MG63 (cell line): ENCODE results near the gene CCDC57. TPM values are rescaled to one million over a fixed set of nuclear protein-coding genes. Genes with fewer than 3 reads are reported as not detected.

Source experiments
- DNase-seq: peaks from one replicate; pipeline ENCODE4 v3.0.0-alpha.2; 2020
- H3K27me3 ChIP-seq: fragments of 250-450 bp; sonication (Bioruptor Pico); 2 replicates; pipeline ENCODE4 v1.5.1; 2020; ENCODE audit warnings: mild to moderate bottlenecking, moderate library complexity
- H3K36me3 ChIP-seq: fragments of 250-450 bp; sonication (Bioruptor Pico); 2 replicates; pipeline ENCODE4 v1.5.1; 2020; ENCODE audit warnings: mild to moderate bottlenecking, moderate library complexity
- H3K4me3 ChIP-seq: fragments of 250-450 bp; sonication (Bioruptor Pico); 2 replicates; pipeline ENCODE4 v1.5.1; 2020; ENCODE audit warnings: mild to moderate bottlenecking, moderate library complexity
- H3K9me3 ChIP-seq: fragments of 250-450 bp; sonication (Bioruptor Pico); 2 replicates; pipeline ENCODE4 v1.5.1; 2020; ENCODE audit warnings: mild to moderate bottlenecking, moderate library complexity
- total RNA-seq: library from RNA; depleted of rRNA; stranded (reverse); fragments of >200 nt; shearing (Covaris generic); gene quantifications from 2 replicates; pipeline ENCODE4 v1.2.3, GENCODE V29; 2014; ENCODE audit warnings: low replicate concordance

CCDC57 gene
- total RNA-seq, 1 experiment from 2014 or later = 8.2 TPM

GRCh38 chr17:82231312-82231561 is 18.6 kb upstream of the CCDC57 start:
- no peaks in the 10 kb centered on the region for H3K27me3 ChIP-seq
- no peak for DNase-seq

GRCh38 chr17:82230609-82231311 is 18.1 kb upstream of the CCDC57 start:
- Histone ChIP-seq H3K9me3 (no peaks in the 10 kb centered on the region), H3K27me3 (no peaks in the 10 kb centered on the region), H3K36me3 (peaks cover 60% of the 10 kb centered on the region), H3K4me3 (peak overlapping the region; percentile 90)
- peak; percentile 94 for DNase-seq

More at GRCh38 chr17:82231312-82231561, 18.6 kb upstream of the CCDC57 start:
- peak overlapping the region; percentile 90 for H3K4me3 ChIP-seq
- H3K36me3 ChIP-seq = peaks cover 65% of the 10 kb centered on the region
- no peaks in the 10 kb centered on the region for H3K9me3 ChIP-seq

- Histone ChIP-seq H3K36me3 (peaks cover 52% of the 10 kb centered on the region), H3K4me3 (peak overlapping the region; percentile 90), H3K9me3 (no peaks in the 10 kb centered on the region), H3K27me3 (no peaks in the 10 kb centered on the region)
- DNase-seq = no peak
Observed at GRCh38 chr17:82229698-82230608, 17.3 kb upstream of the CCDC57 start.

GRCh38 chr17:82228842-82229697 is 16.4 kb upstream of the CCDC57 start, which contains the start of gene SLC16A3:
Gene SLC16A3, plus strand, starts transcription at chr17:82229042. Its CDS starts 6,967 bp downstream, at chr17:82236009.
- H3K27me3 ChIP-seq = no peaks in the 10 kb centered on the region
- peaks cover 43% of the 10 kb centered on the region for H3K36me3 ChIP-seq
- peak; percentile 85 for DNase-seq
- H3K9me3 ChIP-seq = no peaks in the 10 kb centered on the region
- peak within 1 kb of the TSS; percentile 90 for H3K4me3 ChIP-seq

- peaks cover 39% of the 10 kb centered on the region for H3K36me3 ChIP-seq
- no peaks in the 10 kb centered on the region for H3K9me3 ChIP-seq
- H3K4me3 ChIP-seq = peak overlapping the region; percentile 55
- no peaks in the 10 kb centered on the region for H3K27me3 ChIP-seq
- no peak for DNase-seq
Observed at GRCh38 chr17:82228278-82228841, 15.7 kb upstream of the CCDC57 start.

GRCh38 chr17:82227629-82228277 is 15.1 kb upstream of the CCDC57 start:
- no peak for DNase-seq
- Histone ChIP-seq H3K36me3 (peaks cover 33% of the 10 kb centered on the region), H3K9me3 (no peaks in the 10 kb centered on the region), H3K4me3 (peak overlapping the region; percentile 55), H3K27me3 (no peaks in the 10 kb centered on the region)

- no peaks in the 10 kb centered on the region for H3K9me3 ChIP-seq
- no peak overlapping the region for H3K4me3 ChIP-seq
- peaks cover 28% of the 10 kb centered on the region for H3K36me3 ChIP-seq
- H3K27me3 ChIP-seq = no peaks in the 10 kb centered on the region
- DNase-seq = no peak
Observed at GRCh38 chr17:82226809-82227628, 14.4 kb upstream of the CCDC57 start.

GRCh38 chr17:82226146-82226808 is 13.6 kb upstream of the CCDC57 start:
- Histone ChIP-seq H3K9me3 (no peaks in the 10 kb centered on the region), H3K27me3 (no peaks in the 10 kb centered on the region), H3K36me3 (peaks cover 21% of the 10 kb centered on the region), H3K4me3 (no peak overlapping the region)
- no peak for DNase-seq

- Histone ChIP-seq H3K9me3 (no peaks in the 10 kb centered on the region), H3K27me3 (no peaks in the 10 kb centered on the region), H3K4me3 (no peak overlapping the region), H3K36me3 (peaks cover 15% of the 10 kb centered on the region)
- no peak for DNase-seq
Observed at GRCh38 chr17:82225368-82226029, 12.9 kb upstream of the CCDC57 start.

GRCh38 chr17:82224666-82225065 is 12.0 kb upstream of the CCDC57 start:
- Histone ChIP-seq H3K9me3 (no peaks in the 10 kb centered on the region), H3K36me3 (peaks cover 7% of the 10 kb centered on the region), H3K4me3 (no peak overlapping the region), H3K27me3 (no peaks in the 10 kb centered on the region)
- DNase-seq = no peak

GRCh38 chr17:82223517-82223916 is 10.9 kb upstream of the CCDC57 start:
- no peaks in the 10 kb centered on the region for H3K9me3 ChIP-seq
- H3K4me3 ChIP-seq = no peak overlapping the region
- no peaks in the 10 kb centered on the region for H3K27me3 ChIP-seq
- H3K36me3 ChIP-seq = no peaks in the 10 kb centered on the region
- no peak for DNase-seq

GRCh38 chr17:82222816-82223215 is 10.2 kb upstream of the CCDC57 start:
- DNase-seq = no peak

GRCh38 chr17:82221341-82221902 is 8.8 kb upstream of the CCDC57 start:
- DNase-seq = no peak
- Histone ChIP-seq H3K36me3 (no peaks in the 10 kb centered on the region), H3K9me3 (no peaks in the 10 kb centered on the region), H3K4me3 (no peak overlapping the region), H3K27me3 (no peaks in the 10 kb centered on the region)

More at GRCh38 chr17:82222816-82223215, 10.2 kb upstream of the CCDC57 start:
- H3K9me3 ChIP-seq = no peaks in the 10 kb centered on the region
- no peak overlapping the region for H3K4me3 ChIP-seq
- no peaks in the 10 kb centered on the region for H3K27me3 ChIP-seq
- no peaks in the 10 kb centered on the region for H3K36me3 ChIP-seq
